NB4 (cell line): Measurements from ENCODE around the gene NCOA3.

ENCODE experiments used
- CTCF ChIP-seq: IDR thresholded peaks from one replicate; pipeline ENCODE4 v1.5.1; 2012; ENCODE audit warnings: low read depth, low read length
- POLR2A ChIP-seq: IDR thresholded peaks from 2 replicates; pipeline ENCODE4 v1.6.1; 2011; ENCODE audit warnings: mild to moderate bottlenecking; ENCODE audit not compliant: insufficient read length; ENCODE audit errors: extremely low read depth

GRCh38 chr20:47506850-47507249, 5.2 kb downstream of the NCOA3 start:
- TF ChIP-seq POLR2A (no peak), CTCF (no peak)
